C4-2B (cell line): ENCODE data around the gene DNAL4.

Experiments used
- CTCF ChIP-seq: fragments of 450-650 bp; conservative IDR thresholded peaks from 2 replicates; pipeline ENCODE4 v1.5.1; 2017; ENCODE audit warnings: mild to moderate bottlenecking
- ZFX ChIP-seq: fragments of 450-650 bp; IDR thresholded peaks from 2 replicates; pipeline ENCODE4 v1.6.1; 2017

- no peak for TF ChIP-seq CTCF
- no peak for TF ChIP-seq ZFX
Measured at GRCh38 chr22:38782402-38783094, 11.4 kb downstream of the DNAL4 start.
